GM19328 (cell line): ENCODE data around the gene CRYM.
"Not testable (repeated sequence)": the region's sequence is repeated elsewhere in the genome, so short reads cannot be mapped to it uniquely, and the experiment has no call there.

Experiments
- ATAC-seq: cut with Tn5 transposase; IDR thresholded peaks from one replicate; pipeline ENCODE4 v1.9.1; 2021; ENCODE audit warnings: mild to moderate bottlenecking, moderate library complexity; ENCODE audit not compliant: unreplicated experiment

Gene CRYM

DNA sequence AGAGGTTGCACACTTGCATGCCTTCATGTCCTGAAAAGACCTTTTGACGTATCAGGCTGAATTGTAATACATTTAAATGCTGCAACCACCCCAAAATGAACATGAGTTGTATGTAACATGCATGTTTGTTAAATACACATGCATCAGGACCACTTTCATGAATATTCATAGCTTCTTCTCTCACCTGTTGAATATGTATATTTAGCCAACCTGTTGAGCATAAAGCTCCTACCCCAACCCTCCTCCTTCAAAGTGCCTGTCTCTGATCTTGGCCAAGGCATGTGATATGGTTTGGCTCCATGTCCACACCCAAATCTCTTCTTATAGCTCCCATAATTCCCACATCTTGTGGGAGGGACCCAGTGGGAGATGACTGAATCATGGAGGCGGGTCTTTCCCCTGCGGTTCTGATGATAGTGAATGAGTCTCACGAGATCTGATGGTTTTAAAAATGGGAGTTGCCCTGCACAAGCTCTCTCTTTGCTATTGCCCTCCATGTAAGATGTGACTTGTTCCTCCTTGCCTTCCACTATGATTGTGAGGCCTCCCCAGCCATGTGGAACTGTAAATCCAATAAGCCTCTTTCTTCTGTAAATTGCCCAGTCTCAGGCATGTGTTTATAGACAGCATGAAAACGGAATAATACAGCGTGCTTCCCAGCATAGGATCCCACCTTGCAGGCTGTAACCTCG, 3.8 kb upstream of the CRYM start:
- no peak for ATAC-seq

DNA sequence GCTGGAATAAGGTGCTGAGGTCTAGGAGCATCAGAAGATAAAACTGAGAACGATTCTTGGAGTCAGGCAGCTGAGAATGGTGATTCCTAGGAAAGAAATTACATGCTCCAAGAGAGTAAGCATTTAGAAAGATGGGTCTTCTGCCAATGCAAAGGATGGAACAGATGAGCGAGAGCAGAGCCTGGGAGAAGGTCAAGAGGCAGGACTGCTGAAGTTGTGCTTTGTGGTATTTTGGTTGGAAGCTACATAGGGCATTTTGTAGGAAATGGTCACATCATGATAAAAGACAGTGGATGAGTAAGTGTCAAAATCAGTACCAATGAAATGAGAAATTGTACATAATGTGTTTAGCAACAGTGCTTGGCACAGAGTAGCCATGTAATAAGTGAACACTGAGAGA, 1.4 kb upstream of the CRYM start:
- no peak for ATAC-seq

- ATAC-seq = no peak
These were observed 804 bp downstream of the CRYM start for GRCh38 chr16:21277045-21277926.

DNA sequence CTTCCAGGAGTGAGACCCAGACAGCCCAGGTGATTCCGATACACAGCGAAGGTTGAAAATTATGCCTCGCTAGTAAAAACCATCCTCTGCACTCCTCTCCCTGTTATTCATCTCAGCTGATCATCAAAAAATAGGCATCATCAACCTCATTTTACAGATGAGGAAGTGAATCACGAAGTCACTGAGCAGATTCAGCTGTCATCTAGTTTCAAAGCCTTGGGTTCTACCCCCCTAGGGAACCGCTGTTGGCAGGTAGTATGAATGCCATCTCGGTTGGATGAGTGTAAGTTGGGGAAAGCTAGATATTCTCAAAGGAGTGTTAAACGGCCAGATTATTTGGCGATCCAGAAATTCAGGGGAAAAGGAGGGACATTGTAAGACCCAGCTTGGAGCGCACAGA, 2.0 kb downstream of the CRYM start:
- no peak for ATAC-seq

DNA sequence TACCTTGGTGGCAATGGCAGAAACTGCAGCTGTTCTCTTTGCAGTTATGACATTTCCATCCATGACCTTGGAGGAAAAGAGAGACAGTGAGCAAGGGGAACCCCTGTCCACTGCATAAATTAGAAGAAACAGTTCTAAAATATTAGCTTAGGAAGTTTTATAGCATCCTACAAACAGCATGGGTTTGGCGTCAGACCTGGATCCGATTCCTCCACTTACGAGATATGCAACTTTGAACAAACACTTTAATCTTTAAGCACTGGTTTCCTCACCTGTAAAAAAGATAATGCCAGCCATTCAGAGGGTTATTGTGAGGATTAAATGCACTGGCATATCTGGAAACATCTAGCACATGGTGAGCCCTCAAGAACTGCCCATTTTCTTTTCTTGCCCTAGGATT, 2.6 kb downstream of the CRYM start:
- no peak for ATAC-seq

- ATAC-seq = no peak
These were observed 3.8 kb downstream of the CRYM start for GRCh38 chr16:21274172-21274726.

GRCh38 chr16:21272763-21273162, 5.3 kb downstream of the CRYM start:
- not testable (repeated sequence) for ATAC-seq

DNA sequence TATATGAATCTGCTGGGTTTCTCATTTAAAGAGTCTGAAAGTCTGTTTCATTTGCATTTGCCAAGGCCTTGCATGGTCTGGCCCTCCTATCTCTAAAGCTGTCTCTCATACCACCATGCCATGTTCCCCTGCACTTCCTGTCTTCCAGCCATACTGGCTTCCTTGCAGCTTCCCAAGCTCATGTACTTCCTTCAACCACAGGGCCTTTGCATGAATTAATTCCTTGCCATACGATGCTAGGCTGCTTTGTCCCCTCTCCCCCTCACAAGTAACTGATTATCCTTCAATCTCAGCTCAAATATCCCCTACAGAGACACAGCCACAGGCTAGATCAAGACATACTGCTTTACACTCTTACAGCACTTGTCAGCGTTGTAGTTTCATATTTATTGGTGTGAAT, 5.8 kb downstream of the CRYM start:
- ATAC-seq = no peak

- no peak for ATAC-seq
These were observed 9.9 kb downstream of the CRYM start for GRCh38 chr16:21268236-21268635.

GRCh38 chr16:21267298-21267697, 10.8 kb downstream of the CRYM start:
- no peak for ATAC-seq

DNA sequence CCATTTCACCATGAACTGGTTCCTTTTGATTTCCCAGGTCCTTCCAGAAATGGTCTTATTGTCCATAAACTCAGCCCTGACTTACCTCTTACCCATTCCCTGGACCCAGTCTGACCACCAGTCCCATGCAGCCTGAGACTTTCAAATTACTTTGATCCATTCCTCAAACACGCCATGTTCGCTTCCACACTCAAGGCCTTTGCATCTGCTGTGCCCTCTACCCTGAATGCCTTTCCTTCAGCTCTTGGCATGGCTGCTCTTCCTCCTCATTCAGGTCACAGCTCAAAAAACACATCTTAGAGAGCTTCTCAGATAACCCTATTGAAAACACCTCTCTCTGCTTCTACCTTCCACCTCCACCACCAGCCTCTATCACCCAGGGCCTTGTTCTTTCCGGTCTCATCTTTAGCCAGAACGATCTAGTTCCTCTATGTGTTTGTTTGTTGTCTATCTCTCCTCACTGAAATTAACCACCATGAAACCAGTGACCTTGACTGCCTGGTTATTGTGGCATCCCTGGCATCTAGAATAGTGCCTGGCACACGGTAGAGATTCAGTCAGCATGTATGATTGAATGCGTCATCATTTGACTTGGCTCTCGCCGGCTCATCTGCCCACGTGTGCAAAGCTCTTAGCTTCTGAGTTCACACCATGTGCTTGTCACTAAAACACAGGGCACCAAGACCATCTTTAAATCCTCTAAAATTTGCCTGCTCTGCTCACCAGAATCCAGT, 12.8 kb downstream of the CRYM start:
- ATAC-seq = no peak

- no peak for ATAC-seq
These were observed 13.5 kb downstream of the CRYM start for GRCh38 chr16:21264571-21265036.

GRCh38 chr16:21263640-21264570, 14.2 kb downstream of the CRYM start:
- ATAC-seq = no peak

DNA sequence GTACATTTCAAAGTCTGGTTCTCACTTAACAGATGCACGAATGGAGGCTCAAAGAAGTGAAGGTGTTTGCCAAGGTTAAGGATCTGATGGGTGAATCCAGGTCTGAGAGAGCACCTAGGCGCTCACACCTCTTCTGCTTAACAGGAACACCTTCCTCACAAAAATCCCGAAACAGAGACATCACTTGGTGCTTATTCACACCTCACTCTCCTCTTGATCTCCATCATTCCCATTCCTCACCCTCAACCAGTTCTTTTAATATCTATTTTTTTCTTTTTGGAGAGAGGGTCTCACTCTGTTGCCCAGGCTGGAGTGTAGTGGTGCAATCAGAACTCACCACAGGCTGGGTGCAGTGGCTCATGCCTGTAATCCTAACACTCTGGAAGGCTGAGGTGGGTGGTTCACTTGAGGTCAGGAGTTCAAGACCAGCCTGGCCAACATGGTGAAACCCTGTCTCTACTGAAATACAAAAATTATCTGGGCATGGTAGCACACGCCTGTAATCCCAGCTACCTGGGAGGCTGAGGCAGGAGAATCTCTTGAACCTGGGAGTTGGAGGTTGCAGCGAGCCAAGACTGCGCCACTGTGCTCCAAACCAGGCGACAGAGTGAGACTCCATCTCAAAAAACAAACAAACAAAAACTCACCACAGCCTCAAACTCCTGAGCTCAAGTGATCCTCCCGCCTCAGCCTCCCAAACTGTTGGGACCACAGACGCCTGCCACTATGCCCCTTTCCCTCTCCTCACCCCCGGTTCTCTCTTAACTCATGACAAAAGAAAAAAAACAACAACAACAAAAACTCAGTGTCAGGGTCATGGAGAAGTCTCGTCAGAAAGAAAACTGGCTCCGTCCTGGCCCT, 15.1 kb downstream of the CRYM start:
- no peak for ATAC-seq

DNA sequence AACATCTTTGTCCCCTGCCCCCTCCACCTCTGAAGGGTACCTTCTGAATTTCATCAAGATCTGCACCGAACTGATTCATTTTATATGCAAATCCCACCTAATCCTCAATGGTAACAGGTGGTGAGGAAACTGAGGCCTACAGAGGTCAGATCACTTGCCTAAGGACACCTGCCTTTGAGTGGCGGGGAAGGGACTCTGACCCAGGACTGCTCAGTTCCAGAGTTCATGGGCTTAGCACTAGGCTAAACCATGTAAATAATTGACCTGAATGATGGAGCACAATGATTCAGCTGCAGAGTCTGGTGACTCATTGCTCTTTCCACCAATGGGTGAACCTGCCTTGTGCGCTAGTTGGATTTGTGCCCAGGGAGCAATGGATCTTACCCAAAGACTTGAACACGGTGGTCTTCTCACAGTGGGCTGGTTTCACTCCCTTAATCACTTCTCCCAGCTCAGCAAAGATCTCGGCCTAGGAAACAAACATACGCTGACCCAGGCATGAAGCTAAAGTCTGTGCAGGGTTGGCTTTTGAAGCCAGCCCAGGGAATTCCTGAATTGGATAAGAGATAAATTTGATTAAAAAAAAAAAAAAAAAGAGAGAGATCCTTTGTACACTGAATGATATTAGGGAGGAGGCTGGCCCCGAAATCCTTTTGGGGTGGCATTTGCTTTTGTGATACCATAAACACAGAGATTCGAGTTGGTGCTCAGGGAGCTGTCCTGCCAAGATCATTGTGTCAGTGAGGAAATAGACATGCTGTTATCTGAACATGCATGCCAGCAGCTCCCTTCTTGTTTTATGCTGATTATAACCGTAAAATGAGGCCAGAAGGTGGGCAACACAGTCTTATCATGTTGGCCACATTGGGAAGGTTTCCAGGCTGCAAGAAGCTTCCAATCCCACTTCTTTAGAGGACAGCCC, 17.0 kb downstream of the CRYM start:
- no peak for ATAC-seq

DNA sequence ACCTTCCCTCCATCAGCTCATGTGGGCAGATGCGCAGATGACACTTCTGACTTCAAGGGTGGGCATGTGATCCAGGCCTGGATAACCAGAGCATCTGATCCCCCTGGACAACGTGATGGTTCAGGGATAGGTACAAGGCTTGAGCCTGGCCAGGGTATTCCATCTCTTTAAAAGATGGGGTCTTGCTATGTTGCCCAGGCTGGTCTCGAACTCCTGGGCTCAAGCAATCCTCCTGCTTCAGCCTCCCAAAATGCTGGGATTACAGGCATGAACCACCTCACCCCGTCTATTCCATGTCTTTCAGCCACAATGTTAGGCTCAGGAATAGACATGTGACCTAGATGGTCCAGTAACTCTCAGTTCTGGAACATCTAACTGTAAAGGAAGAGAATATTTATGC, 20.8 kb downstream of the CRYM start:
- ATAC-seq = no peak

DNA sequence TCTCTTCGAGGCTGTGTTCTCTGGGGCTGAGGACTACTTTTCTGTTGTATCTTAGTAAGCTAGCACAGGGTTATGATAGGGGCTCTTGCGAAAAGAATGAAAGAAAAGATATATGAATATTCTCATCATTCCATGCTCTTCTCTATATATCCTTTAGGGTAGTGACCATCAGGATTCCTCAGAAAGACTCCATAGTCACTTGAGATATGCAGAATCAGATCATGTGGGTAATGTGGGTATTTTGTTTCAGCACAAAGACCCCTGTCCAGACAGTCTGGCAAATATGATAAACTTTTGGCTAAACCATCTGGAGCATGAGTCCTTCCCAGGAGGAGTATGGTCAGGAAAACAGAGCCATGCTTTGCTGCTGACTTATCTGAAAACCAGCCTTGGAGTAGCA, 21.5 kb downstream of the CRYM start:
- ATAC-seq = no peak

DNA sequence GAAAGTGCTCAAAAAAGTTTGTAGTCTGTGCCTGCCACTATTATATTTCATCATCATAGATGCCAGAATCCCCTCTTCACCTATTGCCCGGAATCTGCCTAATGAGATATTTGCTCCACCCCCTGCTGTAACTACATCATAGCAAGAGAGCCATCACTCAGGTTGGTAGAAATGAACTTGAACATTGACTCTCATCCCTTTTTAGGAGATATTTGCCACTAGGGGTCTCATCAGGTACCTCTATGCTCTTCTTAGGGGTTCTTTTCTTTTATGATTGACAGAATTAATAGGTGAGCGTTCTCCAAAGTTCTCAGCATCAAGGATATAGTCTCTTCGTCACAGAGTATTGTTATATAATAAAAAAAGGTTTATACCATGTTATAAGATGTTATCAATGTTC, 24.6 kb downstream of the CRYM start:
- ATAC-seq = no peak
